Hepatocyte (in vitro differentiated cells): ENCODE results near the gene RPL36A.

Experiments
- CTCF ChIP-seq: fragments of 200-600 bp; sonication (generic); IDR thresholded peaks from 2 replicates; pipeline ENCODE4 v1.5.1; 2016; ENCODE audit warnings: antibody characterized with exemption, mild to moderate bottlenecking; ENCODE audit not compliant: poor library complexity
- EZH2 ChIP-seq: fragments of 200-600 bp; sonication (generic); IDR thresholded peaks from 2 replicates; pipeline ENCODE4 v1.6.1; 2016; ENCODE audit warnings: antibody characterized with exemption, mild to moderate bottlenecking, borderline replicate concordance
- EZH2phosphoT487 ChIP-seq: fragments of 200-600 bp; sonication (generic); IDR thresholded peaks from one replicate; pipeline ENCODE4 v1.6.1; 2018; ENCODE audit warnings: antibody characterized with exemption, mild to moderate bottlenecking, low read depth, moderate library complexity; ENCODE audit not compliant: unreplicated experiment, severe bottlenecking

GRCh38 chrX:101359966-101360365 lies 30.8 kb upstream of the RPL36A start:
- TF ChIP-seq CTCF (no peak), EZH2 (no peak), EZH2phosphoT487 (no peak)
